Measurements from ENCODE around the gene FAM3B. TPM values are rescaled to one million over a fixed set of nuclear protein-coding genes. Genes with fewer than 3 reads are reported as not detected.

FAM3B gene
- total and polyA plus RNA-seq, 12 donors, result 0.04 to 0.42 (median 0.30) TPM; not detected in 6

DNA sequence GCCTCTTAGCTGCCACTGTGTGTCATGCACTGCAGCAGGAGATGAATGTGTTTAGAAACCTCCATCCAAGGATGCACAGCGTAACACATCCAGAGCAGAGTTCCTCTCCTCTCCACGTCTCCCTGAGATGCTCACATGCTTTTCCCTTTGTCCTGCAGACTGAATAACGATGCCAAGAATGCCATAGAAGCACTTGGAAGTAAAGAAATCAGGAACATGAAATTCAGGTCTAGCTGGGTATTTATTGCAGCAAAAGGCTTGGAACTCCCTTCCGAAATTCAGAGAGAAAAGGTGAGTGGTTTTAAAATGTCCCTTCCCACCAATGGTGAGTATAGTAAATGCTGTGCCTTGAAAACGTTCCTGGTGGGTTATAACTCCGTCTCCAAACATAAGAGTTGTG lies 31.8 kb downstream of the FAM3B start:
- Histone ChIP-seq H3K36me3 (no peaks in the 10 kb centered on the region), H3K27me3 (peaks cover 0 to 47% (median 6%) of the 10 kb centered on the region in 7 donors), H3K4me3 (no peak overlapping the region), H3K27ac (no peak overlapping the region), H3K9me3 (no peaks in the 10 kb centered on the region), H3K4me1 (peaks cover 0 to 5% (median 0%) of the 10 kb centered on the region in 9 donors)
- intact Hi-C loops (cut with DNase I), result loop anchor here in 1 of 10 donors (10.0 kb wide), 1 partner anchor 316 kb away; no protein-coding TSS in a partner anchor
- no peak for TF ChIP-seq CTCF (IDR thresholded peaks at IDR 0.05)
- no peak for ATAC-seq
- no peak for DNase-seq
- 70 to 72% methylated on average over 6 of the region's 6 CpGs for WGBS, 2 donors

GRCh38 chr21:41349126-41349525 lies 32.5 kb downstream of the FAM3B start:
- Histone ChIP-seq H3K9me3 (no peaks in the 10 kb centered on the region), H3K27ac (no peak overlapping the region), H3K36me3 (no peaks in the 10 kb centered on the region), H3K27me3 (peaks cover 0 to 50% (median 6%) of the 10 kb centered on the region in 7 donors), H3K4me1 (peaks cover 0 to 5% (median 0%) of the 10 kb centered on the region in 9 donors), H3K4me3 (no peak overlapping the region)
- ATAC-seq (no peak), DNase-seq (no peak)
- intact Hi-C loops (cut with DNase I), result loop anchor here in 1 of 10 donors (10.0 kb wide), 1 partner anchor 316 kb away; no protein-coding TSS in a partner anchor
- TF ChIP-seq CTCF (IDR thresholded peaks at IDR 0.05), result no peak
- 59% methylated on average over 7 of the region's 7 CpGs for WGBS, 2 donors

GRCh38 chr21:41349619-41350390 lies 33.2 kb downstream of the FAM3B start:
- no peak overlapping the region for H3K4me3 ChIP-seq
- no peaks in the 10 kb centered on the region for H3K36me3 ChIP-seq
- peak overlapping the region in 1 of 10 donors; percentile 22 for H3K27ac ChIP-seq
- ATAC-seq, result peak in 5 of 8 donors; percentile 24 to 70 (median 47)
- intact Hi-C loops (cut with DNase I), result loop anchor here in 1 of 10 donors (10.0 kb wide), 1 partner anchor 315 kb away; no protein-coding TSS in a partner anchor
- peaks cover 0 to 47% (median 6%) of the 10 kb centered on the region in 7 donors for H3K27me3 ChIP-seq
- 79 to 82% methylated on average over 19 of the region's 19 CpGs for WGBS, 2 donors
- DNase-seq, result no peak
- no peaks in the 10 kb centered on the region for H3K9me3 ChIP-seq
- peaks cover 0 to 5% (median 0%) of the 10 kb centered on the region in 9 donors for H3K4me1 ChIP-seq
- TF ChIP-seq CTCF (IDR thresholded peaks at IDR 0.05), result no peak

DNA sequence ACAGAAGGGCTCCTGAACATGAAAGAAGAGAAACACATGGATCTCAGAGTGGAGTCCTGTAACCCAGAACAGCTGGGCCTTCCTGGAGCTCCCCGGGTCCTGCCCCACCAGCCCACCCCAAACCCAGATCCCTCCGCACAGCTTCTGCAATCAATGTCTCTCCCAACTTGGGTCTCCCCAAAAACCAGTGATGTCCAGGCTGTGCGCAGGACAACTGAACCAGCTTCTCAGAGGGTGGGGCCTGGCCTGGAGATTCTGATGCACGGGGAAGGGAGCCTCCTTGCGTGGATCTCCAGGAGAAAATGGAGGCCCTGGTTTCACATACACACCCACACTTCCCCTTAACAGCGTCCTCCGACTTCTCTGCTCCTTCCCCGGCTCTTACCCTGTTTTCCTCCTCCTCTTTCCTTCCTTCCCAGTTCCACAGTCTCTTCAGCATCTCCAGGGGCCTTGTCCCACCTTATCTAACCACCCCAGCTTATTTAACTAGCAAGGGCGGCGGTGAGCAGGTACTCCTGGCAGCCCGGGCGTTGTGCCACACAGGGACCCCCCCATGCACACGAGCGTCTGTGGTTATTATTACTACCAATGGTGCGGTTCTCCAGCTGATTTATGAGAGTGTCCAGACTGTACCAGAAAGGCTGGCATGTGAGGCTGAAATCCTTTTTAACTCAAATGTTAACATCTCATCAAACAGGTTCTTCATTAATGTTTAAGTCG lies 34.0 kb downstream of the FAM3B start:
- 91 to 93% methylated on average over 16 of the region's 16 CpGs for WGBS, 2 donors
- peaks cover 0 to 45% (median 6%) of the 10 kb centered on the region in 7 donors for H3K27me3 ChIP-seq
- H3K36me3 ChIP-seq, result no peaks in the 10 kb centered on the region
- no peak for DNase-seq
- no peak for TF ChIP-seq CTCF (IDR thresholded peaks at IDR 0.05)
- ATAC-seq, result no peak
- H3K4me3 ChIP-seq, result no peak overlapping the region
- H3K27ac ChIP-seq, result no peak overlapping the region
- intact Hi-C loops (cut with DNase I), result no loop called here
- no peaks in the 10 kb centered on the region for H3K9me3 ChIP-seq
- peaks cover 0 to 5% (median 0%) of the 10 kb centered on the region in 9 donors for H3K4me1 ChIP-seq

All from heart right ventricle (tissue), 16 donors.